ENCODE data around the gene C1orf50.
"Not testable (repeated sequence)": the region's sequence is repeated elsewhere in the genome, so short reads cannot be mapped to it uniquely, and the experiment has no call there.

Gene C1orf50

DNA sequence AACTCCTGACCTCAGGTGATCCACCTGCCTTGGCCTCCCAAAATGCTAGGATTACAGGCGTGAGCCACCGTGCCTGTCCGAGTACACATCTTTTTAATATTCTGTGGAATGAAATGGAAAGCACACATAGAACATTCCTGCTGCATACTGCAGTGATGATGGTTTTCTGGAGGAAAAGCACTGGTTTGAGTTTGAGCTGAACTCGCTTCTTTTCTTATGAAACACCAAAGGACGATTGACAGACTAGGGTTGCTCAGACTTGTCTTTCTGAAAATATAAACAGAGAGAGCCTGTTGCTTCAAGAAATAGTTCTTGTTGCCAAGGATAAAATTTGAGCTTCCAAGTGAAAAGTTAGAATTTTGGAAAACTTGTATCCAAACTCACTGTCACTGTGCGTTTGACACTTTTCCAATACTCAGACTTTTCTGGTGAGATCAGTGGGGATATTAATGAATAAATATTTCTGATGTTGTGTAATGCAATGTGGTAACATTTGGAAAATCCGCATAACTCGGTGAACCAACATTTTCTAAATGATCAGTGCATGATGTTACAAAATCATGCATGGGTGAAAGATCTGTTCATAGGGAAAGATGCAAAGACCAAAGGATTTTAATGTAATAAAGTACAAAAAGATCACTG is 34.9 kb downstream of the C1orf50 start:
- no peak for DNase-seq (ENCODE audit: low read depth in 3 of 3)

DNA sequence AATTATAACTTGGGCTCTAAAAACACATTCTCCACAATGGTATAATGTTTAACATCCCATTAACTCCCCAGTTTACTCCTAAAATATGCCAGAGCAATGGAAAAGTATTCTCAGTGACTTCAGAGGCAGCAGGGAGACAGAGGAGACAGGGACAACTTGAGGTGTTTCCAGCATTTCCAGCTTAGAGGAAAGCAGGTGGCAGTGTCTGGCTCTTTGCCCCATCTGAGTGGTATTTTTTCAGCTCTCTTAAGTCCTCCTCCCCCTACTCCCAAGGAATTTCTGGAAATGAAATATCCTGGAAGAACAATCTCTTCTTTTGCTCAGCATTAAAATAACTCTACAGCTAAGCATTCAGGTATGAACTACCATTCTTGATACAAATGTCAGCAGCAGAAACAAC is 39.1 kb downstream of the C1orf50 start:
- no peak for DNase-seq (ENCODE audit: low read depth in 3 of 3)

DNA sequence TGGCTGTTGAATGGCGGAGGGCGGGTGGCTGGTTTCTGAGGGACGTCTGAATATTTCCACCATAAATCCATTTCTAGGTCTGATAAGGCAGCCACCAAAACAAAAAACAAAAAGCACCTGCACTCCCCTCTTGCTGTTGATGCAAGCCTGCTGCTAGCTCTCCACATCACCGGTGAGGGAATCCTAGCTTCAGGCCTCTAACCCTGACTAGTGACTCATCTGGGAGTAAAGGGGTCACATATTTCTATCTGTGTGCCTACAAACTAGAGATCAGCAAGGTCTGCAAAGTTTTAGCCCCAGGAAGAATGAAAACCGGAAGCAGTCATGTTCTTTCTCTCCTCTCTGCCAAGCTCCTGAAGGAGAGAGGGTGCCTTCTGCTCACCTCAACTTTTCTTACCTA is 39.5 kb downstream of the C1orf50 start:
- DNase-seq (ENCODE audit: low read depth in 3 of 3): no peak

DNA sequence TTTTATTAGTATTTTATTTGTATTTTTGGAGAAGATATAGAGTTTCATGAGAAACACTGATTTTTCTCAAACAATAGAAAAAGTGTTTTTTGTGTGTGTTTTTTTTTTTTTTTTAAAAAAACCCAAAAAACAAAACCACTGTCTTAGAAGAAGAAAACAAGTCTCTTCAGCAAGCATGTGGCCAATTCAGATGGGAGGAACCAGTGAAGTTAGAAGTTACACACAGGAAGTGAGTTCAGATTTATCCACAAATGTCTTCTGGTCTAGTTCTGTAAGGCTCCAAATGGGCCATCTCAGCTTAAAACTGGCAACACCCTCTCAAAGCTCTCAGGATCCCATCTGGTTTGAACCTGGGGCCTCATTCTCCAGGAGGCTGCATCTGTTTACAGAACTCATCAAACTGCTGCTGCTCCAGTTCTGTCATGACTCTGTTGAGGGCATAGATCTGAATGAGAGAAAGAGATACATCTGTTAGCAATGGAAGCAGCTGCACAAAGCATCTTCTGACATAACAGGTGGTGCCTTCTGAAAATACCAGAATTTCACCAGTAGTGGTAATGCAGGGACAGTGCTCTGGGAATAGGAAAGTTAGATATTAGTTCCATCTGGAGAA is 40.1 kb downstream of the C1orf50 start:
- DNase-seq (ENCODE audit: low read depth in 3 of 3): no peak

DNA sequence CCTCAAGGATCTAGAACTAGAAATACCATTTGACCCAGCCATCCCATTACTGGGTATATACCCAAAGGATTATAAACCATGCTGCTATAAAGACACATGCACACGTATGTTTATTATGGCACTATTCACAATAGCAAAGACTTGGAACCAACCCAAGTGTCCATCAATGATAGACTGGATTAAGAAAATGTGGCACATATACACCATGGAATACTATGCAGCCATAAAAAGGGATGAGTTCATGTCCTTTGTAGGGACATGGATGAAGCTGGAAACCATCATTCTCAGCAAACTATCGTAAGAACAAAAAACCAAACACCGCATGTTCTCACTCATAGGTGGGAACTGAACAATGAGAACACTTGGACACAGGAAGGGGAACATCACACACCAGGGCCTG is 47.8 kb downstream of the C1orf50 start:
- not testable (repeated sequence) for DNase-seq (ENCODE audit: low read depth in 3 of 3)

DNA sequence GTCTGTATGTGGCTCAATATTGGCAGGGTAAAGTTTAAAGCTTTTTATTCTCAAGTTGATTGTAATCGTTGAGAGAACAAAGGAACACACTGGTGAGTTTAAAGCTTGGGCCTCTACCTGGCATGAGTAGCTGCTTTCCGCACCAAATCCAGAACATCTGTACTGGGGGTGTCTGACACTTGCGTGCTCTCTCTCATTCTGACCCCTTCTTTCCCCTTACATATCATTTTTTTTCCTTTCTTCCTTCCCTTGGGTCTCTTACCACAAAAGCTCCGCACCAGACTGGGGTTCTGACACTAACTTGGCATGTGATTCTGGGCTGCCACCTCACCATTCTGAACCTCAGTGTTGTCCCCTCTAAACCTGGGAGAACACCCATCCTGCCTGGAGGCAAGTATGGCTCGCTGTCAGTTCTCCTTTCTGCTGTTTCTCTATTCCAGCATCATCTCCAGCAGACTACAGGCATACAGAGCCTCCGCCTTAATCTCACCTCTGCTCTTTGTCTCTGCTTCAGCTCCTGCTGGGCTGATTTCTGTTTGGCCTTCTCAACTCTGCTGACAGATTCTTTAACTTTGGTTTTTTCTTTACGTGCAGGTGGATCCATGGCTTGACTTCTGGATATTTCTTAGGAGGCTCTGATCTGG is 49.0 kb downstream of the C1orf50 start:
- no peak for DNase-seq (ENCODE audit: low read depth in 3 of 3)

DNA sequence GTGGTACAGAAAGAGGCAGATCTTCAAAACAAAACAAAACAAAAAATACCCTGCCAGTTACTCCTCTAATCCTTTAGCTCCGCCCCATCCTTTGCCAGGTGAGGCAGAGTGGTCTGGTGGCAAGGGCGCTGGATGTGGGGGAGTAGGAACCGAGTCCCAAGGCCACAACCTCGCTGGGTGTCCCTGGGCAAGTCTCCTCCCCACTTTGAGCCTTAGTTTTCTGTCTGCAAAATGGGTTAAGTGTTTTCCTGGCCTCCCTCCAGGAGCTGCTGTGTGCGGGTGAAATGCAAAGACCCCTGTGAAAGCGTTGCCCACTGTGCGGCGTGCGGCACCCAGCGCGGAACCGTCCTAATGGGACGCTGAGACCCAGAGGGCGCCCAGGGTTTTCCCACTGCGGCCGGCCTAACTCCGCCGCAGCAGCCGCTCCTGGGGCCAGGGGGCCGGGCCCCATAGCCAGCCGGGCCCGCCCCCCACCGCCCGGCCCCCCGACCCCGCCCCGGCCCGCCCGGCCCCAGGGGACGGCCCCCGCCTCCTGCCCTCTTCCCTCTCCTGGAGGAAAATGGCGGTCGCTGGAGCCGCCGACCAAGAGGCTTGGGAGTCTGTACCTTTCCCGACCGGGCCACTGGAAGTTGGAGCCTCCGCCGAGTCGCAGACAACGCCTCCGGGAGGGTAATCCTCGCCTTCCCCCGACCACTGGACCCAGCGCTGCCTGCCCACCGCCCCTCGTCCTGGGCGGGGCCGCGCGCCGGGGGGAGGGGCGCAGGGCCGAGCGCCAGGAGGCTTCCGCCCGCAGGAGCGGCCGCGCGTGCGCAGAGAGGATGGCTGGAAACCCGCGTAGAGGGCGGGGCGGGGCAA is 49.8 kb downstream of the C1orf50 start, which contains the start of the genes ERMAP and SVBP:
Gene ERMAP (plus strand): TSS at position 538 of the 855 bp plus-strand sequence. CDS start 13,327 bp downstream, outside the sequence.
Gene SVBP (minus strand): TSS at position 813 of the 855 bp plus-strand sequence. CDS start 853 bp downstream, outside the sequence.
- DNase-seq (ENCODE audit: low read depth in 3 of 3): peak; percentile 85 to 93 (median 92)

DNA sequence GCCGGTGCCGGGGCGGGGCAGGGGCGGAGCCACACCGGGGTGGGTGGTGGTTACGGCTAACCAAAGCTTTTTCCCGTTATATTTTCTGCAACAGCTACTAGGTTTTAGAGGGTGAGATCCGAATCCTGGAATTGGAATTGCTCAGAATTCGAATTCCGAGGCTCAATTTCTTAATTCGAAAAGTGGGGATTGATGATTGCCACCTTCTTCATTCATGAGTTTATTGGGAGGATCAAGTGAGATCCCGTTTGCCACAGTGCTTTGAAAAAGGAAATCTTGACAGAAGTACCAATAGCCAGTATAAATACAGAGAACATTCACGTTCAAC is 50.4 kb downstream of the C1orf50 start:
- DNase-seq (ENCODE audit: low read depth in 3 of 3): no peak

DNA sequence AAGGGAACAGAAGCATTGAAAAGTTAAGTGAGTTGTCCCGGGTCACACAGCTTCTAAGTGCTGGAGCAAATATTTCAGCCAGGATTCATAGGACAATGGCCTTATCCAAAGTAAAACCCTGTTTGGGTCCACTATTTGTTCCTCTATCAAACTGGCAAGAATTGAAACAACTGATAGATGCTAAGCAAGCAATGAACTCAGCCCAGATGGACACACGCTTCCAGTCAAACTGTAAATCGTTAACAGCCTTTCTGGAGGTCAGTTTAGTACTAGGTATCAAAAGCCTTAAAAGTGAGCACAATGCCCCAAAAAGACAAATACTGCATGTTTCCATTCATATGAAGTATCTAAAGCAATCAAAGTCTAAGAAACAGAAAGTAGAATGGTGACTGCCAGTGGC is 50.9 kb downstream of the C1orf50 start:
- no peak for DNase-seq (ENCODE audit: low read depth in 3 of 3)

DNA sequence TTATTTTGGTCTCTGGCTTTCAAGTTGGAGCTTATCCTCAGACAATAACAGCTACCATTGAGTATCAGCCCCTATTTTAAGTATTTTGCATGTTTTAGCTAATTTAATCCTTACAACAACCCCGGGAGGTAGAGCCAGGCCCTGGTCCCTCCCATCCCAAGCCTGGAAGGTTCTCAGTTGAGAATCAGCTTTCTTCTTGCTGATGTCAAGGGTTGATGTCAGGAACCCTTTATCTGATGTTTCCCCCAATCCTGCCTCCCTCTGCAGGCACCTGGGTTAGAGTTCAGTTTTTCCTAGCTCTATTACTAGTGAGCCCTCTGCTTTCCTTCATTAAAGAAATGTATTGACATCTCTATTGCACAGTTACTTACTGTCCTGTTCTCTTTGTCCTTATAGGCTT is 53.8 kb downstream of the C1orf50 start:
- DNase-seq (ENCODE audit: low read depth in 3 of 3): no peak

DNA sequence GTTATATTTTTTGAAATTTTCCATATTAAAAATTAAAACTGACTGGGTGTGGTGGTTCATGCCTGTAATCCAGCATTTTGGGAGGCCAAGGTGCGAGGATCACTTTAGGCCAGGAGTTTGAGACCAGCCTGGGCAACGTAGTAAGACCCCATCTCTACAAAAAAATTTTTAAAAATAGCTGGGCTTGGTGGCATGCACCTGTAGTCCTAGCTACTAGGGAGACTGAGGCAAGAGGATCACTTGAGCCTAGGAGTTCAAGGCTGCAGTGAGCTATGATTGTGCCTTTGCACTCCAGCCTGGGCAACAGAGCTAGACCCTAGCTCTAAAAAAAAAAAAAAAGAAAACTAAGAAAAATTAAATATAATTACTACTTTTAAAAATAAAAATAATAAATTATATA is 54.6 kb downstream of the C1orf50 start:
- DNase-seq (ENCODE audit: low read depth in 3 of 3): no peak

DNA sequence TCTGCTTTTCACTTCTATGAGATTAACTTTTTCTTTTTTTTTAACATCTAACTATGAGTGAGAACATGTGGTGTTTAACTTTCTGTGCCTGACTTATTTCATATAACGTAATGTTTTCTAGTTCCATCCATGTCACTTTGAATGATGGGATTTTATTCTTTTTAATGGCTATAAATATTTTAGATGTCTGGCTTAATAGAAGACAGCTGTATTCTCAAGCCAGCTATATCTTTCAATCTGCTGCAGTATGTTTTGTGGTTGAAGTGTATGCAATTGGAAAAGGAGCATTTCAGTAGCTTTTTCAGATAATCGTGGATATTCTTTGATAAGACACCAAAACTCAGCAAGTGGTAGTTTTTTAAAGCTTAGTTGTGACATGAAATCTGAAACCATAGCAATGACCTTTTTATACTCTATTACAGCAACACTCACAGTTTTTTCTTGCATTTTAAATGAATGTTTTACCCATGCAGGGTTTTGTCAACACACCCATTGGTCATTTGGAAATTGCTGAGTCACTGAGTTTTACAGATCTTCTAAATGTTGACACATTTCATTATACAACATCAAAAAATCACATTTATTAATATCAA is 55.8 kb downstream of the C1orf50 start:
- no peak for DNase-seq (ENCODE audit: low read depth in 3 of 3)

DNA sequence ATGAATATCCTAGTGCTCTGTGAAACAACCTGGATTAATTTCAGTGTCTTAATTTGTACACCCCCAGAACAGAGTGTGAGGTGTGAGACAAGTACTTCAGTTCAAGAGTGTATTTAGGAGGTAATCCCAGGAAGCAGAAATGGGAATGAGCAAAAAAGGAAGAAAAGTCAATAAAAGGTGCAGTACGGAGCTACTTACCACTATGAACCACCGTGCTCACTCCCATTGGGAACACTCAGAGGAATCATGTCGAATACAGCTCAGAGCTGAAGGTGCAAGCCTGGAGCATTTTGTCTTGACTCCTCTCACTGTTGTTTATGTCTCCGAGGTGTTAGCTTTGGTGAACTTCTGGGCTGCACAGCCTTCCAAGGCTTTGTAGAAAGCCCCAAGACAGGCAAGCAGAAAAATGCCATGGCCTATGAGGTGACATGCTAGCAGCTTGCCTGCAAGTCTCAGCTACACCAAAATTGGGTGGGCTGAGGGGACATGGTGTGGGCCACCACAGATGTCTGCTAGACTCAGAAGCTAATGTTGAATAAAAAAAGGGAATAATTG is 57.5 kb downstream of the C1orf50 start:
- DNase-seq (ENCODE audit: low read depth in 3 of 3): no peak

DNA sequence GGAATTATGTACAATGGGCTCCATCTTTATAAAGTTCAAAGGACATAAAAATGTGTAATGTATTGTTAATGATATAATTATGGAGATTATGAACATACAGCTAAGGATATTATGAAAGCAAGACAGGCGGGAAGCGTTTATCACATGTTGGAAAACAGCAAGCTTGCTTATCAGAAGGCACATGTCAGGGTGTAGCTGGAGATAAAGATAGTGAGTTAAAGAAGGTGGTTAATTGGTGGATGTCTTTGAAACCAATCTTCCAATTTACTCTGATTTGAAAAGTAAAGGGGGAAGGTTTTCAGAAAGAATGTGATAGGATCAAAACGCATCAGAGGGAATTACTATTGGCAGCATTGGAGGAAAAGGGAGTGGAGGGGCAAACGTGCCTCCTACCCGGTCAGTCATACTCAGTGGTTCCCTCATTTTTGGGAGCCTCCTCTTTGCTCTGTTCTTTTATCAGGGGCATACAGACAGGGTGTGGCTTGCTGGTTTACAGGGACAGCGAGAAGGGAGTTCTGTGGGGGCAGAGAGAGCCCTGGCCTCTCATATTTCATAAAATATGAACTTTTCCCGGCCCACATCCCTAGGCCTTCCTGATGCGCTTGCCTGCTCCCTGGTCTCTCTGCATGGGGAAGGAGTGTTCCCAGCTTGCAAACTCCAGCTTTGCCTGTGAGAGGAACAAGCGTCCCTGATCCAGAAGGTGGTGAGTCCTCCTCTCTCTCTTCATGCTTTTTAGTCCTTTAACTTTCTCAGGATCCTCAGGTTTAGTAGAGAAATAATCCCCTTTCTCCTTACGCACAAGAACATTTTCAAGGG is 58.2 kb downstream of the C1orf50 start:
- DNase-seq (ENCODE audit: low read depth in 3 of 3): no peak

Measured in stimulated activated CD4-positive, alpha-beta T cell treated with anti-CD3 and anti-CD28 coated beads, TNF-alpha, amount 100 ng/mL, for 48 hours (primary cell).